K562 (cell line): Measurements from ENCODE around the gene DNAJB4. TPM values are rescaled to one million over a fixed set of nuclear protein-coding genes. Genes with fewer than 3 reads are reported as not detected.

ENCODE experiments used
- ATAC-seq: fragments of 200-7000 bp; cut with Tn5 transposase; 3 replicates; pipeline ENCODE4 v1.9.1; 2020; ENCODE audit warnings: moderate library complexity
- BruUV-seq: library from RNA; stranded (reverse); fragments of 400-500 nt; replicated peaks from 2 replicates; lab custom pipeline; 2021; lab: Mats Ljungman, UMichigan
- CTCF ChIA-PET: fragments of 300-600 bp; formaldehyde crosslinking; extraction: SDS; loops from one replicate; lab custom pipeline; 2021; ENCODE audit warnings: low intra/inter-chr PET ratio; lab: Yijun Ruan, JAX
- POLR2A ChIA-PET: fragments of 300-600, 350-650 bp; sonication (Branson Sonifier 250); formaldehyde crosslinking; extraction: SDS; loops from one replicate; lab custom pipeline; 2021; ENCODE audit warnings: antibody characterized with exemption, inconsistent platforms; lab: Yijun Ruan, JAX
- DNase-seq, 4 experiments: peaks; one replicate each; pipeline versions ENCODE4 v3.0.0 to v3.0.0-alpha.2; 2011 to 2018; ENCODE audit warnings: low spot score in 3 of 4, mixed read lengths in 3 of 4; ENCODE audit errors: extremely low read depth in 1 of 4
- FAIRE-seq: peaks from 2 replicates; lab custom pipeline; 2011; peaks lifted over from hg19 to GRCh38; lab: Jason Lieb, UNC
- H2AFZ ChIP-seq: 2 replicates; pipeline ENCODE4 v1.6.0; 2011; ENCODE audit warnings: low read depth, low read length, control low read depth, inconsistent platforms
- H3K27ac ChIP-seq: fragments of 200-600 bp; 3 replicates; pipeline ENCODE4 v1.8.0; 2011; ENCODE audit warnings: low read depth, mild to moderate bottlenecking, control low read depth, inconsistent platforms, low read length, moderate library complexity, mixed read lengths; ENCODE audit errors: extremely low read depth
- H3K27me3 ChIP-seq, 2 experiments: fragments of 300-600 bp in 1 of 2; 2 replicates in 1 of 2; 3 replicates in 1 of 2; pipeline versions ENCODE4 v1.6.0 to v1.8.0; 2011; ENCODE audit warnings: inconsistent platforms in 2 of 2, low read length in 2 of 2, mild to moderate bottlenecking in 1 of 2, mixed read lengths in 1 of 2, moderate library complexity in 1 of 2; ENCODE audit not compliant: control insufficient read depth in 2 of 2, insufficient read depth in 2 of 2
- H3K36me3 ChIP-seq: fragments of 300-600 bp; 3 replicates; pipeline ENCODE4 v1.8.0; 2011; ENCODE audit warnings: mild to moderate bottlenecking, low read length, inconsistent platforms; ENCODE audit not compliant: control insufficient read depth, insufficient read depth
- H3K4me1 ChIP-seq, 2 experiments: fragments of 200-600 bp in 1 of 2; replicated peaks in 1 of 2; 2 replicates in 1 of 2; 3 replicates in 1 of 2; pipeline versions ENCODE4 v1.5.1 to v1.8.0; 2011; ENCODE audit warnings: inconsistent platforms in 2 of 2, low read length in 2 of 2, mild to moderate bottlenecking in 1 of 2, mixed read lengths in 1 of 2, moderate library complexity in 1 of 2; ENCODE audit not compliant: control insufficient read depth in 2 of 2, insufficient read depth in 2 of 2
- H3K4me2 ChIP-seq: 2 replicates; pipeline ENCODE4 v1.6.1; 2011; ENCODE audit warnings: low read length, control low read depth, inconsistent platforms, mixed read lengths; ENCODE audit not compliant: insufficient read depth
- H3K4me3 ChIP-seq: fragments of 200-600 bp; sonication (generic), shearing (Covaris generic); 2 replicates; pipeline ENCODE4 v1.5.1; 2016; ENCODE audit warnings: control low read depth, inconsistent platforms
- H3K79me2 ChIP-seq: fragments of 200-600 bp; 3 replicates; pipeline ENCODE4 v1.8.0; 2011; ENCODE audit warnings: low read length, inconsistent platforms; ENCODE audit not compliant: control insufficient read depth, insufficient read depth
- H3K9ac ChIP-seq, 2 experiments: 2 replicates each; pipeline versions ENCODE4 v1.6.0 to v1.6.1; 2011; ENCODE audit warnings: low read depth in 2 of 2, low read length in 2 of 2, control low read depth in 1 of 2, inconsistent platforms in 1 of 2, mild to moderate bottlenecking in 1 of 2, mixed read lengths in 1 of 2; ENCODE audit not compliant: insufficient read depth in 1 of 2
- H3K9me1 ChIP-seq: one replicate; pipeline ENCODE4 v1.6.0; 2011; ENCODE audit warnings: inconsistent platforms, mild to moderate bottlenecking, low read length, moderate library complexity; ENCODE audit not compliant: control insufficient read depth, insufficient read depth
- H3K9me3 ChIP-seq: replicated peaks from 2 replicates; pipeline ENCODE4 v1.5.1; 2011; ENCODE audit warnings: low read depth, low read length, inconsistent platforms; ENCODE audit not compliant: control insufficient read depth, insufficient read depth
- H4K20me1 ChIP-seq: replicated peaks from 2 replicates; pipeline ENCODE4 v1.6.1; 2011; ENCODE audit warnings: low read length, inconsistent platforms, mixed read lengths; ENCODE audit not compliant: control insufficient read depth, insufficient read depth
- HIVEP1 ChIP-seq: fragments of 250-450 bp; sonication (Bioruptor Pico); IDR thresholded peaks from 2 replicates; pipeline ENCODE4 v1.4.0; 2020; ENCODE audit warnings: mild to moderate bottlenecking
- ILK ChIP-seq: fragments of 450-650 bp; IDR thresholded peaks from 2 replicates; pipeline ENCODE4 v1.6.1; 2016; ENCODE audit warnings: missing genetic modification characterization, low read depth, mild to moderate bottlenecking, missing compliant biosample characterization, moderate library complexity, borderline replicate concordance
- NFIC ChIP-seq: fragments of 450-650 bp; IDR thresholded peaks from 2 replicates; pipeline ENCODE4 v1.6.1; 2017; ENCODE audit warnings: mild to moderate bottlenecking, inconsistent platforms
- PYGO2 ChIP-seq: fragments of 450-650 bp; IDR thresholded peaks from 2 replicates; pipeline ENCODE4 v1.6.1; 2016; ENCODE audit warnings: mild to moderate bottlenecking, missing genetic modification characterization, moderate library complexity, missing compliant biosample characterization
- RERE ChIP-seq: sonication (generic); formaldehyde crosslinking; IDR thresholded peaks from 2 replicates; pipeline ENCODE4 v1.8.0; 2023; ENCODE audit warnings: missing genetic modification reagents, mild to moderate bottlenecking, borderline replicate concordance
- RHOXF2B ChIP-seq: fragments of 250-450 bp; sonication (Bioruptor Pico); conservative IDR thresholded peaks from 2 replicates; pipeline ENCODE4 v1.5.1; 2021
- SP2 ChIP-seq: IDR thresholded peaks from 2 replicates; pipeline ENCODE4 v1.6.1; 2011; ENCODE audit warnings: mild to moderate bottlenecking, low read depth, low read length, moderate library complexity; ENCODE audit not compliant: poor library complexity, severe bottlenecking; ENCODE audit errors: extremely low read depth
- ZKSCAN8 ChIP-seq: fragments of 200-800 bp; sonication (Bioruptor generic); IDR thresholded peaks from 2 replicates; pipeline ENCODE4 v1.6.1; 2016; ENCODE audit warnings: missing genetic modification characterization, missing compliant biosample characterization
- ZNF444 ChIP-seq: fragments of 250-450 bp; sonication (Bioruptor Pico); IDR thresholded peaks from 2 replicates; pipeline ENCODE4 v1.4.0; 2020; ENCODE audit warnings: mild to moderate bottlenecking, moderate library complexity
- WGBS: fragments of 100-300 bp; shearing (Covaris generic); methylation state at CpG from one replicate; pipeline ENCODE4 v1.1.6; 2016; ENCODE audit warnings: low coverage, mixed read lengths; ENCODE audit not compliant: insufficient coverage; ENCODE audit errors: missing lambda C conversion rate; 5-methylcytosine and 5-hydroxymethylcytosine counted together
- in situ Hi-C: fragments of 300-500 bp; cut with MboI; formaldehyde crosslinking; loops from 4 replicates; pipeline ENCODE4 v1.15.0; 2018; ENCODE audit warnings: inconsistent platforms, mixed read lengths
- intact Hi-C: fragments of 100-400 bp; cut with micrococcal nuclease; formaldehyde crosslinking; loops from 2 replicates; pipeline ENCODE4 v1.14.2; 2022
- polyA plus RNA-seq, 8 experiments: library from polyadenylated mRNA; depleted of rRNA in 4 of 8; stranded (reverse) in 5 of 8; unstranded in 3 of 8; fragments of >200 nt; fragmentation: Nextera tagmentation in 2 of 8; fragmentation: Illumina TruSeq in 1 of 8; extraction: Ambion mirVana in 2 of 8; extraction: Trizol in 1 of 8; gene quantifications; 2 replicates each; pipeline versions ENCODE4 v1.2.1 to v1.2.3, GENCODE V29; 2011 to 2014; ENCODE audit warnings: inconsistent platforms in 1 of 8, missing spikeins in 1 of 8
- total RNA-seq, 7 experiments: library from RNA; depleted of rRNA in 6 of 7; stranded (reverse); fragments of >200 nt in 6 of 7; fragmentation: Illumina TruSeq in 2 of 7; extraction: Trizol in 2 of 7; gene quantifications; 2 replicates each; pipeline versions ENCODE4 v1.2.1 to v1.2.3, GENCODE V29; 2011 to 2021; ENCODE audit warnings: low replicate concordance in 1 of 7
- TF ChIP-seq, protein P1 (sequence below), 2 experiments: fragments of 450-650 bp in 1 of 2; IDR thresholded peaks; 2 replicates each; pipeline ENCODE4 v1.6.1; 2011 to 2017; ENCODE audit warnings: low read depth in 2 of 2, antibody characterized with exemption in 1 of 2, borderline replicate concordance in 1 of 2, low read length in 1 of 2, mild to moderate bottlenecking in 1 of 2, mixed read lengths in 1 of 2; ENCODE audit not compliant: control insufficient read depth in 1 of 2

Gene DNAJB4
- total and polyA plus RNA-seq, 9 of the 15 experiments (the other 6 are each of a cell fraction or from before 2014, with no cell fraction given) = 8.5 to 27.7 (median 19.8) TPM

DNA sequence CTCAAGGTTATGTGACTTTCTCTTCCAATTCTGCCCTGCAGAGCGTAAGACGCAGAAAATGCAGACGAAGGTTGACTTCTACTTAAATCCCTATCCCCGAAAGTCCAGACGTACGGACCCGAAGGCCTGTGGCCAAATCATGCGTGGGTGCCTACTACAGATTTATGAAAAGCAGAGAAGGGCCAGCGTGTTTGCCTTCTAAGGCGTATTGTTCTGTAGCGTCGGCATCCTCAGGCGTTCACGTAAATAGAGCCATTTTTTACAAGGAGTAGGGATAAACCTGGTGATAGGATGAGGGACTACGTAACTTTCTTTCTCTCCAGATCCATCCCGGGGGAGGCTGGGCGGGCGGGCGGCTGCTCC is 40.8 kb downstream of the DNAJB4 start:
- Histone ChIP-seq H3K4me3 (no peak overlapping the region), H3K4me2 (no peak overlapping the region), H3K36me3 (no peaks in the 10 kb centered on the region), H3K9ac (no peak overlapping the region), H3K27me3 (no peaks in the 10 kb centered on the region), H2AFZ (no peak overlapping the region), H3K27ac (no peak overlapping the region), H3K4me1 (peaks cover 0 to 5% of the 10 kb centered on the region in 2 experiments; a peak in 1 of 5 replicates), H3K9me1 (no peaks in the 10 kb centered on the region), H4K20me1 (no peaks in the 10 kb centered on the region), H3K79me2 (no peaks in the 10 kb centered on the region), H3K9me3 (0 out of 2 replicates have a peak, but pooled peaks cover 1% of the 10 kb centered on the region)
- DNase-seq (no peak), ATAC-seq (no peak), FAIRE-seq (no peak)
- no TSS peak for BruUV-seq
- in situ Hi-C loops (no loop called here), intact Hi-C loops (no loop called here)
- 94% methylated on average over 12 of the region's 19 CpGs for WGBS
- ChIA-PET POLR2A (interaction anchor here (3.1 kb wide), 1 partner anchor 12 kb away, joined by 10 read pairs; no protein-coding TSS in a partner anchor), CTCF (no interaction called here)
- TF ChIP-seq ZKSCAN8 (no peak), ILK (tag) (no peak), PYGO2 (no peak), NFIC (no peak), HIVEP1 (no peak), SP2 (no peak), RHOXF2B (CRISPR knock-in tag) (no peak), RERE (CRISPR knock-in tag) (no peak), ZNF444 (CRISPR knock-in tag) (no peak)
- TF ChIP-seq, protein P1, sequence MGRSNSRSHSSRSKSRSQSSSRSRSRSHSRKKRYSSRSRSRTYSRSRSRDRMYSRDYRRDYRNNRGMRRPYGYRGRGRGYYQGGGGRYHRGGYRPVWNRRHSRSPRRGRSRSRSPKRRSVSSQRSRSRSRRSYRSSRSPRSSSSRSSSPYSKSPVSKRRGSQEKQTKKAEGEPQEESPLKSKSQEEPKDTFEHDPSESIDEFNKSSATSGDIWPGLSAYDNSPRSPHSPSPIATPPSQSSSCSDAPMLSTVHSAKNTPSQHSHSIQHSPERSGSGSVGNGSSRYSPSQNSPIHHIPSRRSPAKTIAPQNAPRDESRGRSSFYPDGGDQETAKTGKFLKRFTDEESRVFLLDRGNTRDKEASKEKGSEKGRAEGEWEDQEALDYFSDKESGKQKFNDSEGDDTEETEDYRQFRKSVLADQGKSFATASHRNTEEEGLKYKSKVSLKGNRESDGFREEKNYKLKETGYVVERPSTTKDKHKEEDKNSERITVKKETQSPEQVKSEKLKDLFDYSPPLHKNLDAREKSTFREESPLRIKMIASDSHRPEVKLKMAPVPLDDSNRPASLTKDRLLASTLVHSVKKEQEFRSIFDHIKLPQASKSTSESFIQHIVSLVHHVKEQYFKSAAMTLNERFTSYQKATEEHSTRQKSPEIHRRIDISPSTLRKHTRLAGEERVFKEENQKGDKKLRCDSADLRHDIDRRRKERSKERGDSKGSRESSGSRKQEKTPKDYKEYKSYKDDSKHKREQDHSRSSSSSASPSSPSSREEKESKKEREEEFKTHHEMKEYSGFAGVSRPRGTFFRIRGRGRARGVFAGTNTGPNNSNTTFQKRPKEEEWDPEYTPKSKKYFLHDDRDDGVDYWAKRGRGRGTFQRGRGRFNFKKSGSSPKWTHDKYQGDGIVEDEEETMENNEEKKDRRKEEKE (IDR thresholded peaks at IDR 0.05; ENCODE audit: borderline replicate concordance in 1 of 2, control insufficient read depth in 1 of 2, low read depth in 2 of 2, low read length in 1 of 2) = no peak
